Astrocyte of the cerebellum (primary cell): Measurements from ENCODE around the gene AK6.

Experiments
- DNase-seq: peaks from one replicate; pipeline ENCODE4 v3.0.0-alpha.2; 2011; ENCODE audit warnings: low read depth
- H3K4me3 ChIP-seq: 2 replicates; pipeline ENCODE4 v1.5.1; 2011; ENCODE audit warnings: mild to moderate bottlenecking, low read depth, low read length, moderate library complexity
- in situ Hi-C: cut with HindIII; loops from 2 replicates; pipeline ENCODE4 v1.10.0; 2017; ENCODE audit warnings: low sequenced_read_pairs
- TF ChIP-seq, protein P1 (sequence below): IDR thresholded peaks from 2 replicates; pipeline ENCODE4 v1.5.1; 2012; ENCODE audit warnings: low read length, low read depth, moderate library complexity, mild to moderate bottlenecking; ENCODE audit errors: missing control alignments

The AK6 gene

DNA sequence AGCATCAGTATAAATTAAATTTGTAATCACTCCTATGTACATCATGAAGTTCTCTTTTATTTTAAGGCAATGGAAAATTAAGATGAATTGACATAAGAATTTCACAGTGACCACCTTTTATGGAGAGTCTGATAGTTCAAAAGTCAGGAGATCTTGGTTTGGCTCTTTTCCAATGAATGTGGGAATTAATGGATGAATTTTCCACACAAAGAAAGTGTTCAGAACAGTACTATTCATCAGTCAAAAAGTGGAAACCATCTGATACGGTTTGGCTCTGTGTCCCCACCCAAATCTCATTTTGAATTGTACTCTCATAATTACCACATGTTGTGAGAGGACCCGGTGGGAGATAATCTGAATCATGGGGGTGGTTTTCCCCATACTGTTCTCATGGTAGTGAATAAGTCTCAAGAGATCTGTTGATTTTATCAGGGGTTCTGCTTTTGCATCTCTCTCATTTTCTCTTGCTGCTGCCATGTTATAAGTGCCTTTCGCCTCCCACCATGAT lies 61.2 kb downstream of the AK6 start:
- TF ChIP-seq, protein P1, sequence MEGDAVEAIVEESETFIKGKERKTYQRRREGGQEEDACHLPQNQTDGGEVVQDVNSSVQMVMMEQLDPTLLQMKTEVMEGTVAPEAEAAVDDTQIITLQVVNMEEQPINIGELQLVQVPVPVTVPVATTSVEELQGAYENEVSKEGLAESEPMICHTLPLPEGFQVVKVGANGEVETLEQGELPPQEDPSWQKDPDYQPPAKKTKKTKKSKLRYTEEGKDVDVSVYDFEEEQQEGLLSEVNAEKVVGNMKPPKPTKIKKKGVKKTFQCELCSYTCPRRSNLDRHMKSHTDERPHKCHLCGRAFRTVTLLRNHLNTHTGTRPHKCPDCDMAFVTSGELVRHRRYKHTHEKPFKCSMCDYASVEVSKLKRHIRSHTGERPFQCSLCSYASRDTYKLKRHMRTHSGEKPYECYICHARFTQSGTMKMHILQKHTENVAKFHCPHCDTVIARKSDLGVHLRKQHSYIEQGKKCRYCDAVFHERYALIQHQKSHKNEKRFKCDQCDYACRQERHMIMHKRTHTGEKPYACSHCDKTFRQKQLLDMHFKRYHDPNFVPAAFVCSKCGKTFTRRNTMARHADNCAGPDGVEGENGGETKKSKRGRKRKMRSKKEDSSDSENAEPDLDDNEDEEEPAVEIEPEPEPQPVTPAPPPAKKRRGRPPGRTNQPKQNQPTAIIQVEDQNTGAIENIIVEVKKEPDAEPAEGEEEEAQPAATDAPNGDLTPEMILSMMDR = no peak
- in situ Hi-C loops = no loop called here

DNA sequence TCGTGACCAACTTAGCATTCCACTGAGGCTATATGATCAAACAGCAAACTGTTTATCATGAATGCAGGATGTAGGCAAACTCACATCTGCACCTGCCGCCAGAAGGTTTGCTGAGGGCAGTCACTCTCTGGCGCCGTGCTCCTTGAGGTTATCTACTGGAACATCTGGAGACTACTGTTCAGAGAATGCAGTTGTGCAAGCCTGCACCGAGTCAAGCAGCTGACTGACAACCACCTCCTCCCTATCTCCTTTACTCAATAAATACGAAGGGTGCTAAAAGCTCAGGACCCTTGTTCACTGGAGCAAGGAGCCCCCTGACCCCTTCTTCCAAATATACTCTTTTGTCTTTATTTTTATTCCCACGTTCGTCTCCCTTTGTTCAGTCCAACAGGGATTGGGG lies 63.8 kb downstream of the AK6 start:
- no peak overlapping the region for H3K4me3 ChIP-seq
- DNase-seq = no peak
- in situ Hi-C loops = no loop called here
- TF ChIP-seq, protein P1 = no peak

More for the DNA sequence above, 61.2 kb downstream of the AK6 start:
- no peak overlapping the region for H3K4me3 ChIP-seq
- peak; percentile 12 for DNase-seq
